Gastrocnemius medialis (tissue), 4 donors: ENCODE measurements around the gene ADARB2.

Experiments
- CTCF ChIP-seq, 5 experiments: fragments of 450-650 bp in 3 of 5; fragments of 200-600 bp in 2 of 5; sonication (generic) in 2 of 5; IDR thresholded peaks in 4 of 5; conservative IDR thresholded peaks in 1 of 5; 1 replicate in 4 of 5; 2 replicates in 1 of 5; pipeline ENCODE4 v1.5.1; 2016 to 2019; ENCODE audit warnings: antibody characterized with exemption in 5 of 5, mild to moderate bottlenecking in 3 of 5, moderate library complexity in 3 of 5
- POLR2A ChIP-seq, 2 donors: fragments of 450-650 bp; IDR thresholded peaks; one replicate each; pipeline ENCODE4 v1.6.1; 2017; ENCODE audit warnings: antibody characterized with exemption in 2 of 2, mild to moderate bottlenecking in 2 of 2, moderate library complexity in 2 of 2

DNA sequence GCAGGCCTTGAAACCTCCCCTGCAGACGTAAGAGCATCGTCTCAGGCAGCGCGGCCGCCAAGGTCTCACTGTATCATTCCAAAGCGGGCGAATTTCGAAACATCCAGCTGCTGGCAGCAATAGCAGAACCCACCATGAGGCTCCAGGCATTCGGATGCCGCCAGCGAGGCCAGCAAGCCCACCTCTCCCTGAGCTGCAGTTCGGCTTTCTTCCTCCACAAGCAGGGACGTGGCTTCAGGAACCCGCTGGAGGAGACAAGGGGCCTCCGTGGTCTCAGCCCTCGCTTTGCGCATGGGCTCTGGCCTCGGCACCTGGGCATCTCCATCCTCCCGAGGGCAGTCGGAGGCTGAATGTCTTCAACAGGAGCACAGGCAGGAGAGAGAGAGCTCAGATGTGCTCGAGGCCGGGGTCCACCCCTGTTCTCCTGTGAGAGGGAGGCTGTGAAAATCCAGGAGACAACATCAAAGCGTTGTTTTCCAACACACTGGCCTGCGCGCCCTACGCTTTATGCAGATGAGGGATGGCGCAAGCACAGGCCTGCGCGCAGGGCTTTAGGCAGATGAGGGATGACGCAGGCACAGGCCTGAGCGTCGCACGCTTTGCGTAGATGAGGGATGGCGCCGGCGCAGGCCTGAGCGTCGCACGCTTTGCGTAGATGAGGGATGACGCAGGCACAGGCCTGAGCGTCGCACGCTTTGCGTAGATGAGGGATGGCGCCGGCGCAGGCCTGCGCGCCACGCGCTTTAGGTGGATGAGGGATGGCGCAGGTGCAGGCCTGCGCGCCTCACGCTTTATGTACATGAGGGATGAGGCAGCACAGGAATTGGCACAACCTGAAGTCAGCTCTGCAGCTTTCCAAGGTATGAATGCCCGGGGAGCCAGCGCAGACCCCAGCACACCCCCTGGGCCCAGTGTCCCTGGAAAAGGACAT, 577.9 kb downstream of the ADARB2 start:
- no peak for TF ChIP-seq CTCF (IDR thresholded peaks at IDR 0.05 in 4 of 5, conservative IDR thresholded peaks at IDR 0.05 in 1 of 5)
- no peak for TF ChIP-seq POLR2A (IDR thresholded peaks at IDR 0.05)
